Lower lobe of right lung (tissue), 2 donors: ENCODE data around the gene CEBPE. TPM values are rescaled to one million over a fixed set of nuclear protein-coding genes. Genes with fewer than 3 reads are reported as not detected.

Experiments
- ATAC-seq, 2 donors: fragments of 200-7000 bp; cut with Tn5 transposase; one replicate each; pipeline ENCODE4 v1.9.1; 2020 to 2022; ENCODE audit warnings: mild to moderate bottlenecking in 2 of 2, moderate library complexity in 2 of 2
- DNase-seq: peaks from one replicate; pipeline ENCODE4 v3.0.0-alpha.2; 2020
- H3K27ac ChIP-seq: fragments of 200-600 bp; one replicate; pipeline ENCODE4 v1.8.0; 2022
- H3K27me3 ChIP-seq: fragments of 200-600 bp; one replicate; pipeline ENCODE4 v1.8.0; 2022; ENCODE audit warnings: low read depth
- H3K36me3 ChIP-seq: fragments of 200-600 bp; one replicate; pipeline ENCODE4 v1.8.0; 2022; ENCODE audit warnings: mild to moderate bottlenecking
- H3K4me1 ChIP-seq: fragments of 200-600 bp; one replicate; pipeline ENCODE4 v1.8.0; 2022
- H3K4me3 ChIP-seq: fragments of 200-600 bp; one replicate; pipeline ENCODE4 v1.8.0; 2022; ENCODE audit warnings: mild to moderate bottlenecking
- H3K9me3 ChIP-seq: fragments of 200-600 bp; one replicate; pipeline ENCODE4 v1.8.0; 2022
- intact Hi-C: fragments of 100-400 bp; cut with DNase I; formaldehyde crosslinking; loops from one replicate; pipeline ENCODE4 v1.11.0; 2022
- total RNA-seq: library from RNA; stranded (reverse); fragmentation: NEBNext Ultra II Directional; extraction: Animal tissue kit (Norgen Biotek cat#: 25700); gene quantifications from one replicate; pipeline ENCODE4 v1.2.1, GENCODE V29; 2021
- TF ChIP-seq, protein P1 (sequence below): fragments of 200-600 bp; IDR thresholded peaks from one replicate; pipeline ENCODE4 v1.8.0; 2022; ENCODE audit warnings: antibody characterized with exemption, mild to moderate bottlenecking
- donor health status: DM: no; HTN: yes; CAD: no; lungs with severe emphysema.

Gene CEBPE
- total RNA-seq, 1 donor from 2014 or later: 0.32 TPM

GRCh38 chr14:23121361-23121771, 2.3 kb upstream of the CEBPE start:
- TF ChIP-seq, protein P1, sequence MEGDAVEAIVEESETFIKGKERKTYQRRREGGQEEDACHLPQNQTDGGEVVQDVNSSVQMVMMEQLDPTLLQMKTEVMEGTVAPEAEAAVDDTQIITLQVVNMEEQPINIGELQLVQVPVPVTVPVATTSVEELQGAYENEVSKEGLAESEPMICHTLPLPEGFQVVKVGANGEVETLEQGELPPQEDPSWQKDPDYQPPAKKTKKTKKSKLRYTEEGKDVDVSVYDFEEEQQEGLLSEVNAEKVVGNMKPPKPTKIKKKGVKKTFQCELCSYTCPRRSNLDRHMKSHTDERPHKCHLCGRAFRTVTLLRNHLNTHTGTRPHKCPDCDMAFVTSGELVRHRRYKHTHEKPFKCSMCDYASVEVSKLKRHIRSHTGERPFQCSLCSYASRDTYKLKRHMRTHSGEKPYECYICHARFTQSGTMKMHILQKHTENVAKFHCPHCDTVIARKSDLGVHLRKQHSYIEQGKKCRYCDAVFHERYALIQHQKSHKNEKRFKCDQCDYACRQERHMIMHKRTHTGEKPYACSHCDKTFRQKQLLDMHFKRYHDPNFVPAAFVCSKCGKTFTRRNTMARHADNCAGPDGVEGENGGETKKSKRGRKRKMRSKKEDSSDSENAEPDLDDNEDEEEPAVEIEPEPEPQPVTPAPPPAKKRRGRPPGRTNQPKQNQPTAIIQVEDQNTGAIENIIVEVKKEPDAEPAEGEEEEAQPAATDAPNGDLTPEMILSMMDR: no peak
- no peaks in the 10 kb centered on the region for H3K36me3 ChIP-seq
- DNase-seq (no peak), ATAC-seq (peak in 1 of 2 donors; percentile 14)
- H3K9me3 ChIP-seq: no peaks in the 10 kb centered on the region
- no peak overlapping the region for H3K4me3 ChIP-seq
- H3K27me3 ChIP-seq: no peaks in the 10 kb centered on the region
- no peak overlapping the region for H3K27ac ChIP-seq
- peaks cover 13% of the 10 kb centered on the region for H3K4me1 ChIP-seq
- intact Hi-C loops: loop anchor here (5.0 kb wide), 1 partner anchor 66 kb away; no protein-coding TSS in a partner anchor

- intact Hi-C loops: loop anchor here (5.0 kb wide), 1 partner anchor 67 kb away; no protein-coding TSS in a partner anchor
- H3K27ac ChIP-seq: peak overlapping the region; percentile 68
- H3K4me3 ChIP-seq: no peak overlapping the region
These were observed 1.6 kb upstream of the CEBPE start for GRCh38 chr14:23120541-23121251.

GRCh38 chr14:23119363-23120327, 590 bp upstream of the CEBPE start:
- H3K9me3 ChIP-seq: no peaks in the 10 kb centered on the region
- intact Hi-C loops: loop anchor here (5.0 kb wide), 1 partner anchor 68 kb away; no protein-coding TSS in a partner anchor
- H3K27me3 ChIP-seq: no peaks in the 10 kb centered on the region
- ATAC-seq: peak in 1 of 2 donors; percentile 17
- H3K4me1 ChIP-seq: peaks cover 23% of the 10 kb centered on the region
- H3K36me3 ChIP-seq: no peaks in the 10 kb centered on the region
- peak overlapping the region; percentile 68 for H3K27ac ChIP-seq
- no peak overlapping the region for H3K4me3 ChIP-seq
- TF ChIP-seq, protein P1: no peak
- no peak for DNase-seq

More at GRCh38 chr14:23120541-23121251, 1.6 kb upstream of the CEBPE start:
- TF ChIP-seq, protein P1: peak; percentile 100
- no peaks in the 10 kb centered on the region for H3K27me3 ChIP-seq
- DNase-seq (peak; percentile 92), ATAC-seq (peak; percentile 88 to 94)
- peaks cover 13% of the 10 kb centered on the region for H3K4me1 ChIP-seq
- no peaks in the 10 kb centered on the region for H3K36me3 ChIP-seq
- no peaks in the 10 kb centered on the region for H3K9me3 ChIP-seq

GRCh38 chr14:23117371-23118020, 1.6 kb downstream of the CEBPE start:
- Histone ChIP-seq H3K4me1 (peaks cover 44% of the 10 kb centered on the region), H3K9me3 (no peaks in the 10 kb centered on the region), H3K27ac (no peak overlapping the region), H3K27me3 (peaks cover 3% of the 10 kb centered on the region), H3K4me3 (no peak overlapping the region), H3K36me3 (no peaks in the 10 kb centered on the region)
- TF ChIP-seq, protein P1: no peak
- no peak for DNase-seq
- intact Hi-C loops: no loop called here
- no peak for ATAC-seq

- Histone ChIP-seq H3K36me3 (no peaks in the 10 kb centered on the region), H3K4me1 (peaks cover 39% of the 10 kb centered on the region), H3K4me3 (no peak overlapping the region), H3K27me3 (peaks cover 3% of the 10 kb centered on the region), H3K27ac (no peak overlapping the region), H3K9me3 (no peaks in the 10 kb centered on the region)
- no peak for ATAC-seq
- TF ChIP-seq, protein P1: no peak
- DNase-seq: no peak
- intact Hi-C loops: no loop called here
These were observed 3.1 kb downstream of the CEBPE start for GRCh38 chr14:23115918-23116317.
